Measurements from ENCODE around the gene RAPGEF2.

RAPGEF2 gene

DNA sequence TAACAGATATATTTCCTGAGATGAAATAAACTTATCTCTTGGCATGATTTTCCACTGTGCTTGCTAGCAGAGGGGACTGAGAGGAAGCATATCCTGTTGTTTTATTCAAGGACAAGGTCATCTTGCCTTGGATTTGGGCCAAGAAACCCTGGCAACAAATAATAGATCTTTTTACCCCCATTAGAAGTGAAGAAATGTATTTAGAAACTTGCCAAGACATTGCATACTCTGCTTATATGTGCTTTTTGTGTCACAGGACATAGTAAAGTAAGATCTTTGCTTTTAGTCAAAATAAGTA lies 170.2 kb downstream of the RAPGEF2 start:
- CTCF ChIA-PET = no interaction called here
- Histone ChIP-seq H3K36me3 (ENCODE audit: control insufficient read depth in 2 of 2, insufficient read depth in 1 of 2, low read length in 2 of 2) (no peaks in the 10 kb centered on the region), H3K27ac (ENCODE audit: extremely low read depth, low read depth, low read length) (no peak overlapping the region; the same call in 1 of the 2 replicates), H3K4me1 (ENCODE audit: control insufficient read depth, insufficient read depth, low read length) (peaks cover 7% of the 10 kb centered on the region), H3K9me3 (ENCODE audit: control insufficient read depth, insufficient read depth, low read depth, low read length) (no peaks in the 10 kb centered on the region), H3K4me3 (ENCODE audit: low read depth, low read length) (no peak overlapping the region)
- no peak for TF ChIP-seq ZNF274 (IDR thresholded peaks at IDR 0.05; ENCODE audit: low read length)
- TF ChIP-seq ZNF274 (tag by site-specific recombination; IDR thresholded peaks at IDR 0.05; ENCODE audit: borderline replicate concordance) = no peak
- TF ChIP-seq WT1 (tag by site-specific recombination; IDR thresholded peaks at IDR 0.05) = no peak
- TF ChIP-seq, protein P1, sequence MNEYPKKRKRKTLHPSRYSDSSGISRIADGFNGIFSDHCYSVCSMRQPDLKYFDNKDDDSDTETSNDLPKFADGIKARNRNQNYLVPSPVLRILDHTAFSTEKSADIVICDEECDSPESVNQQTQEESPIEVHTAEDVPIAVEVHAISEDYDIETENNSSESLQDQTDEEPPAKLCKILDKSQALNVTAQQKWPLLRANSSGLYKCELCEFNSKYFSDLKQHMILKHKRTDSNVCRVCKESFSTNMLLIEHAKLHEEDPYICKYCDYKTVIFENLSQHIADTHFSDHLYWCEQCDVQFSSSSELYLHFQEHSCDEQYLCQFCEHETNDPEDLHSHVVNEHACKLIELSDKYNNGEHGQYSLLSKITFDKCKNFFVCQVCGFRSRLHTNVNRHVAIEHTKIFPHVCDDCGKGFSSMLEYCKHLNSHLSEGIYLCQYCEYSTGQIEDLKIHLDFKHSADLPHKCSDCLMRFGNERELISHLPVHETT (tag by site-specific recombination; IDR thresholded peaks at IDR 0.05) = no peak
- TF ChIP-seq OVOL3 (tag by site-specific recombination; IDR thresholded peaks at IDR 0.05) = no peak
- TF ChIP-seq BCL11B (tag by site-specific recombination; IDR thresholded peaks at IDR 0.05; ENCODE audit: low read depth) = no peak
- POLR2A ChIA-PET = no interaction called here

DNA sequence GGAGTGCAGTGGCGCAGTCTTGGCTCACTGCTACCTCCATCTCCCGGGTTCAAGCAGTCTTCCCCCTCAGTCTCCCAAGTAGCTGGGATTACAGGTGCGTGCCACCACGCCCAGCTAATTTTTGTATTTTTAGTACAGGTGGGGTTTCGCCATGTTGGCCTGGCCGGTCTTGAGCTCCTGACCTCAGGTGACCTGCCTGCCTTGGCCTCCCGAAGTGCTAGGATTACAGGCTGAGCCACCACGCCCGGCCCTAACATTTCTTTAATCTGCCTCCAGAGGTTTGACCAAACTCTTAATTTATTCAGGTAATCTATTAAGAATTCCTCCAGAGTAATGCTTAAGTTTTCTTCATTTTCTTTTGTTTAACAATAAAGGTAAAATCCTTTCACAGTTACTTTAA lies 171.0 kb downstream of the RAPGEF2 start:
- CTCF ChIA-PET = no interaction called here
- Histone ChIP-seq H3K36me3 (ENCODE audit: control insufficient read depth in 2 of 2, insufficient read depth in 1 of 2, low read length in 2 of 2) (no peaks in the 10 kb centered on the region), H3K4me1 (ENCODE audit: control insufficient read depth, insufficient read depth, low read length) (peaks cover 7% of the 10 kb centered on the region), H3K4me3 (ENCODE audit: low read depth, low read length) (no peak overlapping the region), H3K9me3 (ENCODE audit: control insufficient read depth, insufficient read depth, low read depth, low read length) (no peaks in the 10 kb centered on the region), H3K27ac (ENCODE audit: extremely low read depth, low read depth, low read length) (no peak overlapping the region)
- TF ChIP-seq ZNF214 (tag by site-specific recombination; IDR thresholded peaks at IDR 0.05; ENCODE audit: borderline replicate concordance) = no peak
- TF ChIP-seq, protein P2, sequence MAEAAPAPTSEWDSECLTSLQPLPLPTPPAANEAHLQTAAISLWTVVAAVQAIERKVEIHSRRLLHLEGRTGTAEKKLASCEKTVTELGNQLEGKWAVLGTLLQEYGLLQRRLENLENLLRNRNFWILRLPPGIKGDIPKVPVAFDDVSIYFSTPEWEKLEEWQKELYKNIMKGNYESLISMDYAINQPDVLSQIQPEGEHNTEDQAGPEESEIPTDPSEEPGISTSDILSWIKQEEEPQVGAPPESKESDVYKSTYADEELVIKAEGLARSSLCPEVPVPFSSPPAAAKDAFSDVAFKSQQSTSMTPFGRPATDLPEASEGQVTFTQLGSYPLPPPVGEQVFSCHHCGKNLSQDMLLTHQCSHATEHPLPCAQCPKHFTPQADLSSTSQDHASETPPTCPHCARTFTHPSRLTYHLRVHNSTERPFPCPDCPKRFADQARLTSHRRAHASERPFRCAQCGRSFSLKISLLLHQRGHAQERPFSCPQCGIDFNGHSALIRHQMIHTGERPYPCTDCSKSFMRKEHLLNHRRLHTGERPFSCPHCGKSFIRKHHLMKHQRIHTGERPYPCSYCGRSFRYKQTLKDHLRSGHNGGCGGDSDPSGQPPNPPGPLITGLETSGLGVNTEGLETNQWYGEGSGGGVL (tag by site-specific recombination; IDR thresholded peaks at IDR 0.05) = no peak
- TF ChIP-seq, protein P3, sequence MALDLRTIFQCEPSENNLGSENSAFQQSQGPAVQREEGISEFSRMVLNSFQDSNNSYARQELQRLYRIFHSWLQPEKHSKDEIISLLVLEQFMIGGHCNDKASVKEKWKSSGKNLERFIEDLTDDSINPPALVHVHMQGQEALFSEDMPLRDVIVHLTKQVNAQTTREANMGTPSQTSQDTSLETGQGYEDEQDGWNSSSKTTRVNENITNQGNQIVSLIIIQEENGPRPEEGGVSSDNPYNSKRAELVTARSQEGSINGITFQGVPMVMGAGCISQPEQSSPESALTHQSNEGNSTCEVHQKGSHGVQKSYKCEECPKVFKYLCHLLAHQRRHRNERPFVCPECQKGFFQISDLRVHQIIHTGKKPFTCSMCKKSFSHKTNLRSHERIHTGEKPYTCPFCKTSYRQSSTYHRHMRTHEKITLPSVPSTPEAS (tag by site-specific recombination; IDR thresholded peaks at IDR 0.05) = no peak
- no peak for TF ChIP-seq WT1 (tag by site-specific recombination; IDR thresholded peaks at IDR 0.05)
- TF ChIP-seq ZSCAN30 (tag by site-specific recombination; IDR thresholded peaks at IDR 0.05) = no peak
- TF ChIP-seq, protein P4, sequence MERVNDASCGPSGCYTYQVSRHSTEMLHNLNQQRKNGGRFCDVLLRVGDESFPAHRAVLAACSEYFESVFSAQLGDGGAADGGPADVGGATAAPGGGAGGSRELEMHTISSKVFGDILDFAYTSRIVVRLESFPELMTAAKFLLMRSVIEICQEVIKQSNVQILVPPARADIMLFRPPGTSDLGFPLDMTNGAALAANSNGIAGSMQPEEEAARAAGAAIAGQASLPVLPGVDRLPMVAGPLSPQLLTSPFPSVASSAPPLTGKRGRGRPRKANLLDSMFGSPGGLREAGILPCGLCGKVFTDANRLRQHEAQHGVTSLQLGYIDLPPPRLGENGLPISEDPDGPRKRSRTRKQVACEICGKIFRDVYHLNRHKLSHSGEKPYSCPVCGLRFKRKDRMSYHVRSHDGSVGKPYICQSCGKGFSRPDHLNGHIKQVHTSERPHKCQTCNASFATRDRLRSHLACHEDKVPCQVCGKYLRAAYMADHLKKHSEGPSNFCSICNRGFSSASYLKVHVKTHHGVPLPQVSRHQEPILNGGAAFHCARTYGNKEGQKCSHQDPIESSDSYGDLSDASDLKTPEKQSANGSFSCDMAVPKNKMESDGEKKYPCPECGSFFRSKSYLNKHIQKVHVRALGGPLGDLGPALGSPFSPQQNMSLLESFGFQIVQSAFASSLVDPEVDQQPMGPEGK (tag by site-specific recombination; IDR thresholded peaks at IDR 0.05) = no peak
- TF ChIP-seq ZNF133 (tag by site-specific recombination; IDR thresholded peaks at IDR 0.05) = no peak
- TF ChIP-seq ZNF510 (tag by site-specific recombination; IDR thresholded peaks at IDR 0.05; ENCODE audit: insufficient replicate concordance) = no peak
- TF ChIP-seq ZNF155 (tag by site-specific recombination; IDR thresholded peaks at IDR 0.05) = no peak
- TF ChIP-seq MEIS1 (CRISPR knock-in tag; IDR thresholded peaks at IDR 0.05; ENCODE audit: borderline replicate concordance) = no peak
- TF ChIP-seq ZNF202 (tag by site-specific recombination; IDR thresholded peaks at IDR 0.05; ENCODE audit: borderline replicate concordance) = no peak
- TF ChIP-seq ZSCAN16 (tag by site-specific recombination; IDR thresholded peaks at IDR 0.05) = no peak
- POLR2A ChIA-PET = no interaction called here

Data from HEK293 (cell line).